ENCODE data around the gene OR6B2. TPM values are rescaled to one million over a fixed set of nuclear protein-coding genes. Genes with fewer than 3 reads are reported as not detected.

The OR6B2 gene
- total RNA-seq, 1 donor from 2014 or later = not detected

DNA sequence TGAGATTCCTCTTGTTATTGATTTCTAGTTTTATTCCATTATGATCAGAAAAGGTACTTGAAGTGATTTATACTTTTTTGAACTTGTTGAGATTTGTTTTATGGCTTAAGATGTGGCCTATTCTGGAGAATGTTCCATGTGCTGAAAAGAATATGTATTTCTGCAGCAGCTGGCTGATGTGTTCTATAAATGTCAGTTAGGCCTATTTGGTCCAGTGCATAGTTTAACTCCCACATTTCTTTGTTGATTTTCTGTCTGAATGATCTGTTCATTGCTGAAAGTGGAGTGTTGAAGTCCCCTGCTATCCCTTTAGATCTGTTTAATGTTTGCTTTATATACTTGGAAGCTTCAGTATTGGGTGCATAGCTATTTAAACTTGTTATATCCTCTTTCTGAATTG is 7.1 kb upstream of the OR6B2 start:
- no peak for ATAC-seq

DNA sequence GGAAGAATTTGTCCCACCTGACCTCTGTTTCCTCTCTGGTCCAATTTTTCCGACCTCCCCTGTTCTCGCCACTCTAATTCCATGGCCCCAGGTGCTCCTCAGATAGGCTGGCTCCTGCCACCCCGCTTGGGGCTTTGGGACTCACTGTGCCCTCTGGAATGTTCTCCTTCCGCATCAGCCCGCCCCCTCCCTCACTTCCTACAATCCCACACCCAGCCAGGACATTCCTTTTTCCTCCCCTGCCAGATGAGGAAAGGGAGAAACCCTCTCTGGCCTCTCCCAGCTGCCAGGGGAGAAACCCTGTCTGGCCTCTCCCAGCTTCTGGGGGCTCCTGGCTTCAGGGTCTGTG is 3.1 kb upstream of the OR6B2 start:
- no peak for ATAC-seq

DNA sequence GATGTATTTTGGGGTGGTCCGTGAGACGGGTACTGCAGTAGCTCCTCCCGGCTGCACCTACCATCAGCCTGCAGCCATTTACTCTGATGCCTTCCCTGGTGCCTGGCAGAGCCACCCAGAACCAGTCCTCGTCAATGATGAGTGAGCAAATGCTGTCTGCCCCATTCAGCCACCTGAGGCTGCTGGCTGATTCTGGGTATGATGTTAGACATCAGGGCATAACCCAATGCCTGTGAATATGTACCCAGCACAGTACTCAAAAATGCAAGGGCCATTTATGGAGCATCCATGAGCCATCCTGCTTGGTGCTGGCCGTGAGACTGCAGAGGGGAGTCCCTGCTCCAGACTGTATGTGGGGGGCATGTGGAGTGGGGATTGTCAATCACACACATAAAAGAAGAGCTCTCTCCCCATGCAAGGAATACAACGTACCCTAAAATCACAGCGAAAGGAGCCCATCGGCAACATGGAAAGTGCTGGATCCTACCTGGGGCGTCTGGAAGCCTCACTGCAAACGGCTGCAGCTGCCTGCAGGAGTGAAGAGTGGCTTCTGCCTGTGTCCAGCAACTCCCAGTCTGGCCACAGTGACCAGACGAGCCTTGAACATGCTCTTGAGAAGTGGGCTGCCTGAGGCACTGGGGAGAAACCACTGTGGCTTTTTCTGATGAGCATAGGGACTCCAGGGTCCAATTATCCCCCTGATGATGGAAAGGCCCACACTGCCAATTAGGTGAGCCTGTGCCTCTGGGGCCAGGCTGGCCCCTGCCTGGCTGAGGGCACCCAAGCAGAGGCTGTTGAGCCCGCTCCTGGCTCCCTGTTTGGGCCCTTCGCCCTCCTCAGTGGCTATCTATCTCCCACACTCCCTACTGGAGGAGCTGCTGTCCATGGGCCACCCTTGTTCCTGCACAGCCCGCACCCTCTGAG is 2.4 kb upstream of the OR6B2 start:
- no peak for ATAC-seq

DNA sequence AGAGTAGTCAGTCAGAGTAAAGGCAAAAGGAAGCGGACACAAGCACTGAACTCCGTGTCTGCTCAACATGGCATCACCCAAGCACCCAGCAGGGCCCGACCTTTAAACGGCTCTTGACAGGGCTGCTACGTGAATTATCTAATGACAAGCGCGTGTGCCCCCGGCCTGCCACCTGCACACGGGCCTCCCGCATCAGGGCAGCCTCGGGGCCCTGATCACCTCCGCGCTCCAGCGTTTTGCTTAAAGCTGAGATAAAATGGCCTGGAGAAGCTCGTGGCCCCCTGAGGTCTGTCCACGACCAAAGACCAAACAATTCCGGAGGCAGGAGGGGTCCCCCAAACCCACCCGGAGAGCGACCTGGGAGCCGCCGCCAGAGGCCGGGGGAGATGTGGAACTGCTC is 5.5 kb downstream of the OR6B2 start:
- ATAC-seq = peak; percentile 30

DNA sequence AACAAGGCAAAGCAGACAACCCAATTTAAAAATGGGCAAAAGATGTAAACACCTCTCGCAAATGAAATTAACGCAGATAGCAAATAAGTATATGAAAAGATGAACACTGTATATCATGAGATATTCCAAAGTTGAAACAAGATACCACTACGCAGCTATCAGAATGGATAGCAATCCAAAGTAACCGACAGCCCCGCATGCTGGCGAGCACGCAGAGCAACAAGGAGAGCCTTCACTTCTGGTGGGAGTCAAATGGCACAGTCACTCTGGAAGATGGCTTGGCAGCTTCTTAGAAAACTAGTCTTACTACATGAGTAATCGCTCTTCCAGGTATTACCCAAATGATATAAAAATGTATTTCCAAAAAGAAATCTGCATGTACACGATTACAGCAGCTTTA is 6.4 kb downstream of the OR6B2 start:
- no peak for ATAC-seq

DNA sequence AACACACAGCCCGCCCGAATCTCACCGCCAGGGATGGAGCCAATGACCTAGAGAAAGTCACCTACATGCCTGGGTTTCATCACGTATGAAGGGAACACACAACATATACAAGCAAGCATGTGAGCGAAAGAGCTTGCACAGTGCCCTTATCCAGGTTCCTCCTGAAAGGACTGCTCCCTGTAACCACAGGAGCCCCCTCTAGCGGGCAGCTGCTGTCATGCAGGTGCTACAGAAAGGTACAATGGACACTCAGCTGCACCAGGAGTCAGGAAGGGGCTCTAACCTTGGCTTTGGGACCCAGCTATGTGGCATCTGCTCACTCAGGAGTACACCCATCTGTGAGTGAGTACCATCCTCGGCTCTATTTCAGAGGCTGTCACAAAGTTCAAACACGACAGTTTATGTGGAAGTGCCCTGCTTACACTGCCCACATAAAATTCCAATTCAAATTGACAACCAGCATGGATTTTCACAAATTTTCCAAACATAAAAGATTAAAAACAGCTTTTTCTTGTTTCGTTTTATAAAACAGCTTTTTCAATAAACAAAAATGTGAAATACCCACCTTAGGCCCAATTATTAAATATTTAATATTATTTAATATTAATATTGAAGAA is 8.6 kb downstream of the OR6B2 start:
- ATAC-seq = peak; percentile 51

DNA sequence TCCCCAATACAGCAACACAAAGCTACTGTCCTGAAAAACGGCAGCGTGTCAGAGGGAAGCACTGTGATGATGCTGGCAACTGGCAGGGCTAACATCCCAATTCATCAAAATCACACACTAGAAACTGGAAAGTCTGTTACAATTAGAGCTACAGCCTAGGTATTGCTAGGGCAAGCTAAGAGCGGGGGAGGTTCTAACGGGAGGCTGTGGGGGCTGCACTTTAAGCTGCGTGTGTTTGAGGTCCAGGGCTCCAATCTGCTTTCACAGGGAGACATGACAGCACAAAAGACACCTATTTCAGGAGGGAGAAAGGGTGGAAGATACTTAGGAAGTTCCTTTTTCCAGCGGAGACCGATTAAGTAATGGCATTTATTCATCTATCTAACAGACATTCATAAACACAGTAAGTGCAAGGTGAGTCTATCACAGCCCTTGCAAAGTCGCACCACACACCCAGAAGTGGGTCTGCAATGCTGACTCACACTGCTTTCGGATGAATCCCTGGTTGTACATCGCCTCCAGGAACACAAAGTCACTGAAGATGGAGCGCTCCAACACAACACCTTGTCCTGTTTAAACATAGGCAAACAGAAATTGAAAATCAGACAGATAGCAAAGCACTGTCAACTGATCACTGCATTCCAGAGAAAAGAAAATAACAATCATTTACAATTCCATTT is 12.0 kb downstream of the OR6B2 start:
- no peak for ATAC-seq

DNA sequence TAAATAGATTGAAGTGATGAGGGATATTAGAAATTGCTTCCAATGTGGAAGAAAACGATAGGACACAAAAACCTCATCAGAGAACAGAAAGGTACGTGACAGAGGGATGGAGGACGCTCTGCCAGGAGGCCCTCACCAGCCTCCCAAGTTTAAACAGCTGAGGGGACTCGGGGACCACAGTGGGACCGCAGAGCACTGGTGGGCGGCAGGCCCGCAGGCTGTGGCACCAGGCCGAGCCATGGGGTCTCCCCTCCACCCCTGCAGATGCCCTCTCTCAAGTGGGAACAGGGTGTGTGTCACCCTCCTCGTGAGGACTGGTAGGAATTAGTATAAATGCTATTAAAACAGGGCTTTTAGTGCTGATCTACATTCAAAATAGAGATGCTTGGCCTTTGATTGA is 15.9 kb downstream of the OR6B2 start:
- ATAC-seq = no peak

DNA sequence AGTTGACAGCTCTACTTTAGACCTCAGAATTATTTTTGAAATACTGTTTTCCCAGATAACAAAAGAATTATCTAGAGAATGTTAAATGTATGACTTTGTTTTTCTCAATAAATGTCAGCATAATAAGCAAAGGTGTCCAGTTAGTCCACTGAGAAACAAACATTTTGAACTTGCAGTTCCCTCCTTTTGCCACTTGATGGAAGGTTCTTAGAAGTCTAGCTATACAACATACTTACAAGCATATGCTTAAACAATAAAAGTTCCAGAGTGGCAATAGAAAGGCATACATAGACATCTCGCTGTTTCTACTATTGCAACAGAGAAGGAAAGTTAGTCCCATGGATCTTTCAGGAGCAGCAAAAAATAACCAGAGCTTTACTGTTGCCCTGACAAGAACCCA is 16.9 kb downstream of the OR6B2 start:
- ATAC-seq = no peak

DNA sequence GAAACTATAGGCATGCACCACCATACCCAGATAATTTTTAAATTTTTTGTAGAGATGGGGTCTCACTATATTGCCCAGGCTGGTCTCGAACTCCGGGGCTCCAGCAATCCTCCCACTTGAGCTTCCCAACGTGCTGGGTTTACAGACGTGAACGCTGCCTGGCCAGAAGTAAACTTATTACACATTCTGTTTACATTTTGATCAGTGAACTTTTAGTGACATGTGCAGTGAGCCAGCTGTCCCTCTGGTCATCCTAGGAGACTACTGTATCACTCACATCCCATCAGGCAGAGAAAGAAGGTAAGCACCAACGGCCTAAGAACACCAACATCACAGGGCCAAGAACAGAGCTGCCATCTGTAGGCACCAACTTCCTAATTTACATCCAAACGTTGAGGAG is 27.2 kb downstream of the OR6B2 start:
- no peak for ATAC-seq

DNA sequence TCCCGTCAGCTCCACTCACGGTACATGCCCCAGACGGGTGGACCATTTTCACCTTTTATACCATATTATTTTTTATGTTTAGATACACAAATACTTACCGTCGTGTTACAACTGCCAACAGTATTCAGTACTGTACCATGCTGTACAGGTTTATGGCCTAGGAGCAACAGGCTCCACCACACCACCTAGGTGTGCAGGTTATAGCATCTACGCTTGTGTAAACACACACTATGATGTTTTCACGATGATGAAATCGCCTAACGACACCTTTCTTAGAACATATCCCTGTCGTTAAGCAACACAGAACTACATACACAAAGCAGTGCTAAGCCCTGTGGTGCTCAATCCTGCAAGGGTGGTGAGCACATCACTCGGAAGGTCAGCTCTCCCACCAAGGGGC is 29.6 kb downstream of the OR6B2 start:
- no peak for ATAC-seq

DNA sequence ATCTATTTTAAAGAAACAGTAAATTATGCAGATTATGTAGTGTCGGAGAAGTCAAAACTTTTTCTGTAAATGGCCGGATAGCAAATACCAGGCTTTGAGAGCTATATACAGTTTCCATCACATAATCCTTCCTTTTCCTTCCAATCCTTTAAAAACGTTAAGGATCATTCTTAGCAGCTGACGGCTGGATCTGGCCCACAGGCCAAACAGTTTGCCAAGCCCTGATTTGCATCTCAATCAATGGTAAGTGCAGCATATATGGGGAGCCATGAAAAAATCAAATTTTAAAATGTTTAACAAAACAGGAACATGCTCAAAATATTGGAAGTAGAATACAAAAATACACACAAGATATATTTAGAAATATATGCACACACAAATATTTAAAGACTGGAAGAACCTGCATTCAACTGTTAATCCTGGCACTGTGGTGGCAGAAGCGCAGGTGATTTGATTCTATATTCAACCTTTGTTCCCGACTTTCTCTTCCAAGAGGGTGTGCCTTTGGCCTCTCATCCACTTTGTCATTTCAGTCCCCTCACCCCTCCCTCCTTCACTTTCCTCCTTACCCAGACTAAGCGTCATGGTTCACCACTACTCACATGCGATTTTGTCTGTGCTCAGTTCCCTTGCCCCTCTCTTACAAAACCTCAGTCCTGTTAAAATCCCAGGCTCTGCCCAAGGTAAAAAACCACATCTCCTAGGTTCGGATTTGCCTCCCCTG is 32.4 kb downstream of the OR6B2 start:
- ATAC-seq = no peak

DNA sequence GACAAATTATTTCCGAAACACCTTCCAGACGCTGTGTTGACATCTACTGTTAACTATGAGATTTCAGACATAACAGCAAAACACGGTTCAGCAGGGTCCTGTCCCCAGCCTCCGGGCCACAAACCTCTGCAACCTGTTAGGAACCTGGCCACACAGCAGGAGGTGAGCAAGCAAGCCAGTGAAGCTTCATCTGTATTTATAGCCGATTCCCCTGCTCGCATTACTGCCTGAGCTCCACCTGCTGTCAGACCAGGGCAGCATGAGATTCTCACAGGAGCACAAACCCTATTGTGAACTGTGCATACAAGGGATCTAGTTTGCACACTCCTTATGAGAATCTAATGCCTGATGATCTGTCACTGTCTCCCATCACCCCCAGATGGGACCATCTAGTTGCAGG is 36.1 kb downstream of the OR6B2 start:
- no peak for ATAC-seq

DNA sequence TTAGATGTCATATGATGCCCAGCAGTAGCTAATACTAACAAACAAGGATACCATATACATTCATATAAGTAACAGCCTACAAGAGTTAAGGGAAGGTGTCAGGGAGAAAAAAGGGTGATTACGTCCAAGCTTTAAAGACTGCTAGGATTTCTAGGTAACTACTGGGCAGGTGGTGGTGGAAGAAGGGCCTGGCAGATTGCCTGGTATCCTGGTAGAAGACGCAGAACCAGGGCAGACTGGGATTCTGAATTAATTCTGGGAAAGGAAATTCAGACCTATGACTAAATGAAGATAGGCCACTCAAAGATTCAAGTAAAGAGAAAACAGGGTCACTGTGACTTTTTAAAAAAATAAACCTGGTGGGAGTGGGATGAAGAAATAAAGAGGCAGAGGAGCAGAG is 36.9 kb downstream of the OR6B2 start:
- no peak for ATAC-seq

DNA sequence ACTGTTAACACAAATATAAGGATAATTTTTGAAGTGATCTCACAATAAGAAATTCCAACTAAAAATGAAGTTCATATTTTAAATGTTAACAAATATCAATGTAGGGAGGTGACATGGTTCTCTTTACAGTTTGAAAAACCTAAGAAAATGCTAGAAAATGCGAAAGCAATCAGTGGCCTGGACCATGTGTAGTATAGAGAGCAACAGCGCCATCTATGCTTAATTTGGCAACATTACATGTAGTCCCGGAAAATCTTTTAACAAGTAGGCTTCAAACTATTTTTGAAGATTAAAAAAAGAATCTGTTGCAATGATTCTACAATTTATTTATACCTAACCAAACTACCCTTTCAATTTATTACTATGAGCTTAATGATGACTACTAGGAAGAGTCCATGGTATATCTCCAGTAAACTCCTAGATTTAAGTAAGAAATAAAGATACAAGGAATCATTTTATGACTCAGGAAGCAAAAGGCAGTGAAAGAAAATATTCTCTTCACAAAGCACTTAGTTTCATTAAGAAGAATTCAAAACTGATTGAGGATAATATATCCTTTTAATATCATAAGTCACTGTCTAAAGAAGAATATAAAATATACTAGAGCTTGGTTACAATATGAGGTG is 38.4 kb downstream of the OR6B2 start:
- peak; percentile 67 for ATAC-seq

DNA sequence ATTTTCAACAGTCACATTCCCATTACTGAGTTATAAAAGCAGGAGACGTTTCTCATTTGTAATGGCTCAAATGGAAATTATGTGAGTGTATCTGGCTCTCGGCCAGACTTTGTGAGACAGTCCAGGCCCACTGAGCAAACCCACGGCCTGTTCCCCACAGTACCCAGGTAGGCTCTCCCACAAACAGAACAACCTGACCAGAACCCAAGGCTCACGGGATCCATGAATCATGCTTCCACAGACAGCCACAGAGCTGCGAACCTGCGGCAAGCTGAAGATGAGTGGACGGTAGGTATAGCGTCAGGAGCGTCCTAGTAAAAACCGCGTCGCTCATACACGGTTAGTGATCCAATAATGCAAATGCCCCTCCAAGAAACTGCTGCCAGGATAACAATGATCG is 39.3 kb downstream of the OR6B2 start:
- ATAC-seq = no peak

DNA sequence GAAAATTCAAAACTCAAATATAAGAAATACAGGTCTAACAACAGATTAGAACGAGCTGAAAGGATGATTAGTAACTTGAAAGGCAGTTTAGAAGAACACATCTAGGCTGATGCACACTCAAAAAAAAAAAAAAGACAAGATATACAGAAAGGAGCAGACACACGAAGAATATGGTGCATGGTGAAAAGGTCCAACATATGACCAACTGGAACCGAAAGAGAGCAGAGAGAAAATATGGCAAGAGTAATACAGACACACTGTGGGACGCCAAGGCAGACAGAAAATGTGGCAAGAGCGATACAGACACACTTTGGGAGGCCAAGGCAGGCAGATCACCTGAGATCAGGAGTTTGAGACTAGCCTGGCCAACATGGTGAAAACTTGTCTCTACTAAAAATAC is 44.9 kb downstream of the OR6B2 start:
- ATAC-seq = no peak

DNA sequence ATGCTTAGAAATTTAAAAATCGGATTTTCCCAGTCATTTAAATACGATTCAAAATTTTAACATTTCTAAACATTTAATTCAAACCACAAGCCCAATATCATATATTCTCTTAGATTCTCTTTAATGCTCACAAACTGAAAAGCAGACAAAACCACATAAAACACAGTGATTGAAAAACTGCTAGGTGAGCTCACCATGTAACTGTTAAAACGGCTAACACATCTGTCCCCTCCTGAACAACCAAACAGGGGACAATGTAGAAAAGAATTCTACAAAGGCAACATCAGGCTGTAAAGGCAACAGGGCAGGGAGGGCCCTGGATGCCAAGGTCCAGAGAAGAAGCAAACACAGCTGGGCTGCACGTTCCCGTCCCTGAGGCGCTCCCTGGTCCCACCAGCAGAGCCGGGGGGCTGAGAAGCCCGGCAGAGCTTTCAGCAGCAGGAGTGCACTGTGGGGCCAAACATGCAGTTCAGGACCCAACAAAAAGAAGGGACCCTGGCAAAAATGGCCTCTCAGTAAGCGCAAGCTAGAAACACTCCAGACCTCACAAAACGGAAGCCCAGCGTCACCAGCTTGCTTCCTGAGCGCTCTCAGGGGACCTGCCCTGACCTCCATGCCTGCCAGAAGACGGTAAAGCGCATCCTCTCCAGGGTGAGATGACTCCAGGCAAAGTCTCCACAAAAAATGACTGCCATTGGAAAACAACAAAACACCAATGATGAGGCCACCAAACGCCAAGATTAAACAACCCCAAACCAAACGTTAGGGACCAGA is 45.6 kb downstream of the OR6B2 start:
- ATAC-seq = no peak

DNA sequence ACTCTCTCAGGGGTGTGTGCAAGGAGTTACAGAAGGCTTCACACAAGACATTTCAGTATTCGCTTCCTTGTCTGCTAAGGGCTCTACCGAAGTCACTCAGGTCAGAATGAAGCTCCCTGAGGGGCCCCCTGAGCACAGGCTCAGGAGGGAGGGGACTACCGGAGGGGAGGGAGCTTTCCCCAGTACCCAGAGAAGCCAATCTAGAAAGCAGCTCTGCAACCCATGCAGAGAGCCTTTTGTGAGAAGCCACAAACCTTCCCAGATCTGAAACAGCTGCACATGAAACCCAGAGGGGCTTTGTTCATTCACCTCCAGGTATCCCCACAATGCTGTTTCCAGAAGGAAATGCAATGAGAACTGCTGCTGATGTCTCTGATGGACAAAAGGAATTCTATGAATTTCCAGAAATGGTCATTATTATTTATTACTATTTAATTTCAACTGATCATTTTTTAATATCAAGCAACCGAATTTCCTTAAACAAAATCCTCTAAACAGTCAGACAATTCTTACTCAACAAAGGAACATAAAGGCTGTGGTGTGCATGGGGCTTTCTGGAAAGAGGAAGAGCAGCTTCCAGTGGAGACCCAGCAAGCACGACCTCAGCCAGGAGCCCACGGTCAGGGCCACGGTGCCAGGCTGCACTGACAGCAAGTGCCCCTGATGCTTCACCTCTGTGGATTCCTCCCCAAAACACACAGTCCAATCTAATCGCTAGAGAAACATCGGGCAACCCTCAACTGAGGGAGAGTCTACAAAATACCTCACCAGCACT is 47.0 kb downstream of the OR6B2 start:
- ATAC-seq = no peak

Data from esophagus mucosa (tissue), 1 donor.